B cell (primary cell): ENCODE measurements around the gene TOP2B. TPM values are rescaled to one million over a fixed set of nuclear protein-coding genes. Genes with fewer than 3 reads are reported as not detected.
A peak's percentile ranks its signal among the peaks of the same experiment; 100 is the strongest.

Experiments
- ATAC-seq: fragments of 200-7000 bp; cut with Tn5 transposase; one replicate; pipeline ENCODE4 v1.10.0; 2021; ENCODE audit warnings: low read depth, mild to moderate bottlenecking, moderate number of reproducible peaks, moderate library complexity
- CTCF ChIA-PET: fragments of 350-600 bp; sonication (Branson Sonifier 250); formaldehyde crosslinking; loops from one replicate; lab custom pipeline; 2021; ENCODE audit warnings: antibody characterized with exemption, inconsistent platforms; lab: Charles Lee
- POLR2A ChIA-PET: fragments of 350-600 bp; sonication (Branson Sonifier 250); formaldehyde crosslinking; loops from one replicate; lab custom pipeline; 2021; ENCODE audit warnings: antibody characterized with exemption; lab: Charles Lee
- DNase-seq: peaks from one replicate; pipeline ENCODE4 v3.0.0; 2013
- H2AFZ ChIP-seq: 2 replicates; pipeline ENCODE4 v1.6.1; 2012; ENCODE audit warnings: mild to moderate bottlenecking, low read depth, low read length; ENCODE audit not compliant: insufficient read depth, poor library complexity, severe bottlenecking
- H3K27ac ChIP-seq, 2 donors: 1 replicate in 1 of 2; 2 replicates in 1 of 2; pipeline ENCODE4 v1.5.1; 2012 to 2013; ENCODE audit warnings: low read length in 2 of 2, mild to moderate bottlenecking in 2 of 2, moderate library complexity in 1 of 2
- H3K27me3 ChIP-seq, 4 experiments: fragments of 200-600 bp in 1 of 4; sonication (generic) in 1 of 4; replicated peaks in 1 of 4; 1 replicate in 2 of 4; 2 replicates in 2 of 4; pipeline versions ENCODE4 v1.6.1 to v1.7.0; 2013 to 2016; ENCODE audit warnings: low read length in 3 of 4, mild to moderate bottlenecking in 2 of 4, mixed read lengths in 1 of 4, moderate library complexity in 1 of 4; ENCODE audit not compliant: insufficient read depth in 4 of 4, control insufficient read depth in 3 of 4; ENCODE audit errors: control extremely low read depth in 1 of 4
- H3K36me3 ChIP-seq, 2 experiments: replicated peaks in 1 of 2; 1 replicate in 1 of 2; 2 replicates in 1 of 2; pipeline versions ENCODE4 v1.6.1 to v1.7.1; 2013; ENCODE audit warnings: low read length in 1 of 2; ENCODE audit not compliant: insufficient read depth in 2 of 2, control insufficient read depth in 1 of 2; ENCODE audit errors: control extremely low read depth in 1 of 2, extremely low read depth in 1 of 2
- H3K4me1 ChIP-seq, 2 donors: fragments of 200-600 bp in 1 of 2; sonication (generic) in 1 of 2; 1 replicate in 1 of 2; 2 replicates in 1 of 2; pipeline versions ENCODE4 v1.5.1 to v1.6.1; 2013 to 2017; ENCODE audit warnings: low read length in 2 of 2; ENCODE audit not compliant: control insufficient read depth in 2 of 2, insufficient read depth in 2 of 2
- H3K4me2 ChIP-seq: replicated peaks from 2 replicates; pipeline ENCODE3; 2012; ENCODE audit warnings: mild to moderate bottlenecking, low read depth, low read length; ENCODE audit not compliant: poor library complexity, severe bottlenecking
- H3K4me3 ChIP-seq, 5 experiments: fragments of 200-600 bp in 1 of 5; sonication (generic) in 1 of 5; 1 replicate in 3 of 5; 2 replicates in 2 of 5; pipeline versions ENCODE4 v1.5.1 to v1.7.0; 2011 to 2016; ENCODE audit warnings: low read length in 4 of 5, mild to moderate bottlenecking in 4 of 5, low read depth in 2 of 5, control low read depth in 1 of 5, moderate library complexity in 1 of 5; ENCODE audit not compliant: insufficient read depth in 1 of 5; ENCODE audit errors: control extremely low read depth in 1 of 5, extremely low read depth in 1 of 5
- H3K79me2 ChIP-seq: fragments of 200-600 bp; sonication (generic); one replicate; pipeline ENCODE4 v1.6.0; 2016; ENCODE audit warnings: low read length; ENCODE audit not compliant: control insufficient read depth, insufficient read depth
- H3K9ac ChIP-seq: fragments of 200-600 bp; sonication (generic); 2 replicates; pipeline ENCODE4 v1.6.1; 2017; ENCODE audit warnings: mild to moderate bottlenecking, low read length, moderate library complexity
- H3K9me3 ChIP-seq, 3 donors: one replicate each; pipeline versions ENCODE4 v1.6.1 to v1.7.1; 2013; ENCODE audit warnings: low read length in 2 of 3; ENCODE audit not compliant: control insufficient read depth in 2 of 3, insufficient read depth in 1 of 3; ENCODE audit errors: control extremely low read depth in 1 of 3
- H4K20me1 ChIP-seq: 2 replicates; pipeline ENCODE4 v1.6.0; 2012; ENCODE audit warnings: mild to moderate bottlenecking, low read length; ENCODE audit not compliant: insufficient read depth, control insufficient read depth, poor library complexity, severe bottlenecking
- H3K27ac Mint-ChIP-seq: one replicate; pipeline ENCODE4 v1.8.0; 2021; ENCODE audit warnings: mixed read lengths
- H3K27me3 Mint-ChIP-seq: one replicate; pipeline ENCODE4 v1.8.0; 2021; ENCODE audit warnings: mixed read lengths
- H3K4me1 Mint-ChIP-seq: one replicate; pipeline ENCODE4 v1.8.0; 2021; ENCODE audit warnings: mixed read lengths
- H3K4me3 Mint-ChIP-seq: one replicate; pipeline ENCODE4 v1.8.0; 2021; ENCODE audit warnings: mixed read lengths
- H3K9me3 Mint-ChIP-seq: one replicate; pipeline ENCODE4 v1.8.0; 2022; ENCODE audit warnings: mixed read lengths; ENCODE audit not compliant: insufficient read depth
- EZH2 ChIP-seq: IDR thresholded peaks from 2 replicates; pipeline ENCODE4 v1.6.1; 2012; ENCODE audit warnings: borderline replicate concordance, low read depth, mild to moderate bottlenecking, moderate library complexity, low read length; ENCODE audit not compliant: insufficient read depth, poor library complexity, severe bottlenecking
- WGBS: methylation state at CpG from one replicate; pipeline ENCODE4 v1.1.5; 2013; ENCODE audit warnings: missing lambda C conversion rate; ENCODE audit not compliant: insufficient coverage; 5-methylcytosine and 5-hydroxymethylcytosine counted together
- intact Hi-C: fragments of 100-400 bp; cut with micrococcal nuclease; formaldehyde crosslinking; loops from one replicate; pipeline ENCODE4 v1.10.0; 2022
- polyA plus RNA-seq: library from polyadenylated mRNA; depleted of rRNA; stranded (reverse); fragments of >200 nt; gene quantifications from 2 replicates; pipeline ENCODE4 v1.2.3, GENCODE V29; 2012
- total RNA-seq, 2 donors: library from RNA; stranded (reverse); fragments of 120-200 nt in 1 of 2; gene quantifications; 1 replicate in 1 of 2; 2 replicates in 1 of 2; pipeline versions ENCODE4 v1.2.3 to v1.2.4, GENCODE V29; 2013 to 2022
- TF ChIP-seq, protein P1 (sequence below): fragments of 200-600 bp; IDR thresholded peaks from one replicate; pipeline ENCODE4 v1.8.0; 2022; ENCODE audit warnings: antibody characterized with exemption, mild to moderate bottlenecking

The TOP2B gene
- total and polyA plus RNA-seq, 2 donors (not counting 1 experiment from before 2014, with no cell fraction given) = 22.2 to 149 TPM

- no peak for TF ChIP-seq EZH2
- TF ChIP-seq, protein P1, sequence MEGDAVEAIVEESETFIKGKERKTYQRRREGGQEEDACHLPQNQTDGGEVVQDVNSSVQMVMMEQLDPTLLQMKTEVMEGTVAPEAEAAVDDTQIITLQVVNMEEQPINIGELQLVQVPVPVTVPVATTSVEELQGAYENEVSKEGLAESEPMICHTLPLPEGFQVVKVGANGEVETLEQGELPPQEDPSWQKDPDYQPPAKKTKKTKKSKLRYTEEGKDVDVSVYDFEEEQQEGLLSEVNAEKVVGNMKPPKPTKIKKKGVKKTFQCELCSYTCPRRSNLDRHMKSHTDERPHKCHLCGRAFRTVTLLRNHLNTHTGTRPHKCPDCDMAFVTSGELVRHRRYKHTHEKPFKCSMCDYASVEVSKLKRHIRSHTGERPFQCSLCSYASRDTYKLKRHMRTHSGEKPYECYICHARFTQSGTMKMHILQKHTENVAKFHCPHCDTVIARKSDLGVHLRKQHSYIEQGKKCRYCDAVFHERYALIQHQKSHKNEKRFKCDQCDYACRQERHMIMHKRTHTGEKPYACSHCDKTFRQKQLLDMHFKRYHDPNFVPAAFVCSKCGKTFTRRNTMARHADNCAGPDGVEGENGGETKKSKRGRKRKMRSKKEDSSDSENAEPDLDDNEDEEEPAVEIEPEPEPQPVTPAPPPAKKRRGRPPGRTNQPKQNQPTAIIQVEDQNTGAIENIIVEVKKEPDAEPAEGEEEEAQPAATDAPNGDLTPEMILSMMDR = no peak
- peak overlapping the region; percentile 60 to 96 (median 86) for H3K4me3 ChIP-seq
- whole genome bisulfite sequencing = 0% methylated on average over 14 of the region's 15 CpGs
- ATAC-seq (no peak), DNase-seq (peak; percentile 75)
- Mint-ChIP-seq H3K4me1 (peaks cover 59% of the 10 kb centered on the region), H3K4me3 (peak overlapping the region; percentile 97), H3K27me3 (no peaks in the 10 kb centered on the region), H3K9me3 (no peaks in the 10 kb centered on the region), H3K27ac (peak overlapping the region; percentile 94)
- H2AFZ ChIP-seq = peak overlapping the region; percentile 75
- no peaks in the 10 kb centered on the region for H3K9me3 ChIP-seq
- no peaks in the 10 kb centered on the region for H3K36me3 ChIP-seq
- H3K9ac ChIP-seq = peak overlapping the region; percentile 87
- H3K79me2 ChIP-seq = peaks cover 82% of the 10 kb centered on the region
- H3K27ac ChIP-seq = peak overlapping the region; percentile 93 to 96
- peaks cover 36 to 61% of the 10 kb centered on the region in 2 donors for H3K4me1 ChIP-seq
- POLR2A ChIA-PET = interaction anchor here (1.0 kb wide), 1 partner anchor 120 kb away, joined by 10 read pairs; the partner anchor contains the start of gene NGLY1
- peak overlapping the region; percentile 78 for H3K4me2 ChIP-seq
- no peaks in the 10 kb centered on the region for H3K27me3 ChIP-seq
- peaks cover 11% of the 10 kb centered on the region for H4K20me1 ChIP-seq
- intact Hi-C loops = loop anchor here (2.0 to 10.0 kb wide), 5 partner anchors 15 to 1859 kb away; partner anchors contain the start of genes NKIRAS1, RPL15 and UBE2E1
- CTCF ChIA-PET = interaction anchor here (3.1 to 7.1 kb wide), 2 partner anchors 15 to 192 kb away, joined by 46 to 47 read pairs; no protein-coding TSS in a partner anchor
Observed at GRCh38 chr3:25663347-25663868, 1.3 kb downstream of the TOP2B start.

DNA sequence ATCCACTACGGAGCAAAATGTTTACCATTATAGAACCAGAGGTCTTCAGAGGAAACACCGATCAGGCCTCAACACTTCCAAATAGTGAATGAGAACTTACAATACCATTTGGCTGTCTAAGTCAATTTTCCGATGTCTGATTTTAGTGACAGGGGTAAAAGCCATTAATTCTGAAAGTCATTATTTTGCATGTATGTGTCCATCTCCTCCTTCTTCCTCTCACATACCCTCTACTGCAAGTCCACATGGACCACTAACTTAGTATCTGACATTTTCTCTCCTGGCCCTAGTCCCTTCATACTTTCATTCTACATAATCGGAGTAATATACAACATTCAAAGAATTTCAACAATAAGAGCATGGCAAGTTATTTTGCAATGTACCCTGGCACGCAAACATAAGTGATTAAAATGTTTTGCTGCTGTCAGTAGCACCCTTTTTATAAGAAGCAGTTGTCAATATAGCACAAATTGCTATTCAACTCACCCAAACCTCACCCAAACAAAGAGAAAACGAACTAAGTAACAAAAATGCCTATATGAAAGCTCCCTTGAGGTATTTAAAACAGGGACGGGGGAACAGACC lies 1.9 kb downstream of the TOP2B start:
- H2AFZ ChIP-seq = peak overlapping the region; percentile 75
- WGBS = no CpG with 5 or more reads among the region's 7 CpGs
- ATAC-seq (no peak), DNase-seq (peak; percentile 22)
- POLR2A ChIA-PET = no interaction called here
- no peaks in the 10 kb centered on the region for H3K27me3 ChIP-seq
- H3K79me2 ChIP-seq = peaks cover 88% of the 10 kb centered on the region
- peaks cover 60% of the 10 kb centered on the region for H3K4me1 Mint-ChIP-seq
- H4K20me1 ChIP-seq = peaks cover 11% of the 10 kb centered on the region
- TF ChIP-seq EZH2 = no peak
- peak overlapping the region; percentile 93 to 96 for H3K27ac ChIP-seq
- peak overlapping the region; percentile 94 for H3K27ac Mint-ChIP-seq
- peak overlapping the region; percentile 60 to 96 (median 86) for H3K4me3 ChIP-seq
- peaks cover 36 to 61% of the 10 kb centered on the region in 2 donors for H3K4me1 ChIP-seq
- CTCF ChIA-PET = interaction anchor here (1.9 to 7.1 kb wide), 3 partner anchors 14 to 193 kb away, joined by 5 to 47 read pairs (median 46); no protein-coding TSS in a partner anchor
- H3K4me3 Mint-ChIP-seq = peak overlapping the region; percentile 97
- H3K36me3 ChIP-seq = no peaks in the 10 kb centered on the region
- intact Hi-C loops = loop anchor here (2.0 to 10.0 kb wide), 5 partner anchors 14 to 1858 kb away; partner anchors contain the start of genes NKIRAS1, RPL15 and UBE2E1
- peak overlapping the region; percentile 78 for H3K4me2 ChIP-seq
- no peaks in the 10 kb centered on the region for H3K27me3 Mint-ChIP-seq
- no peaks in the 10 kb centered on the region for H3K9me3 Mint-ChIP-seq
- H3K9me3 ChIP-seq = no peaks in the 10 kb centered on the region
- peak overlapping the region; percentile 87 for H3K9ac ChIP-seq
